K562 treated with DMSO at 1 percent for 12 hours (cell line): Measurements from ENCODE around the gene SMIM34. TPM values are rescaled to one million over a fixed set of nuclear protein-coding genes. Genes with fewer than 3 reads are reported as not detected.

ENCODE experiments used
- total RNA-seq: library from RNA; unstranded; fragments of 300-600 nt; gene quantifications from 2 replicates; pipeline ENCODE4 v1.2.3, GENCODE V29; 2022; ENCODE audit not compliant: insufficient read depth

The SMIM34 gene, protein sequence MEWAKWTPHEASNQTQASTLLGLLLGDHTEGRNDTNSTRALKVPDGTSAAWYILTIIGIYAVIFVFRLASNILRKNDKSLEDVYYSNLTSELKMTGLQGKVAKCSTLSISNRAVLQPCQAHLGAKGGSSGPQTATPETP
- not detected in 2 replicates for total RNA-seq

DNA sequence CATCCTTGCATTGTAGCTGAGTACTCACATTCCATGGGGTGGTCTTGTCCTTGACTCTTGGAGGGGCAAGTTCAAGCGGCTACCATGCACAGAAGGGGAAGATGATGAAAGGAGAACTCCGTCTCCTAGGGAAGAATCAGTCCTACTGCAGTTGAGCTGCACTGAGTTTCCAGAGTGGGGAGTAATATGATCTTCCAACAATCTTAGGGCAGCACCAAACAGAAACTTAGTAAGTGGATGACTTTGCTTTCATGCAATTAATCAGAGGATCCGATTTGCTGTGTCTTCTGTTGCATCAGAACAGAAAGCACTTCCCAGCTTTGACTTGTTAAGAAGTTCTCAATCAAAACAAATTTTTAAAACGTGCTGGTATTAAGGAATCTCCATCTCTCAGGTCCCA is at the start of gene SMIM34:
SMIM34 (minus strand) TSS at position 147 of the 400 bp plus-strand sequence; CDS start at position 35, 112 bp downstream.

DNA sequence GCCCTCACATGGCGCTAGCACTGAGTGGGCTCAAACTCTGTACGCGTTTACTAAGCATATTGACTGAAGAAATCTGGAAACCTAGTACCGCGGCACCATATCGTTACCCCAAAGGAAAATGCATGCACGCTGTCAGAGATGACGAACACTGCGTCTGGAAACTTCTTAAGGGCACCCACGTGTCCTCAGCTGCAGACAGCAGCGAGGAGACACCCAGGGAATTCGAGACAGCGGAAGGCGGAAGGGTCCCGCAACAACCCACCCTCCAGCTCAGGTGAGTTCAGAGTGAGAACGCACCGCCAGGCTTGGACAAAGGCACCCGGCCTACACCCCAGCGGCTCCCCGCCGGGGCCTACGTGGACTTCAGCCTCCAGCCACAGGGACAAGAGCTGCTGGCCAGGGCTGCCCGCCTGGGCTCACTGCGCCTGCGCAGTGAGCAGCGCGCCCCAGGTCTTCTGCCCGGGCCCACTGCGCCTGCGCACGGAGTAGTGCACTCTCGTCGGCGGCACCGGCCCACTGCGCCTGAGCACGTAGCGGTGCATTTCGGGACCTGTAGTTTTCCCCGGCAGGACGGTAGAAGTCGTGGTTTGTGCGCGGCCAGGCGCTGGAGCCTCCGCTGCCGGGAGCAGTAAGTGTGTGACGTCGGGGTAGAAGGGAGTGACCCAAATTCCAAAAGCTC is 48.7 kb downstream of the SMIM34 start, which contains the start of gene SMIM11:
SMIM11 (plus strand) TSS at position 568 of the 679 bp plus-strand sequence. CDS start 3,998 bp downstream, outside the sequence.

Other genes with a start within 250 kb of the SMIM34 start
- not detected in 2 replicates for gene KCNE2, start 59.9 kb downstream of the SMIM34 start, total RNA-seq
- gene SMIM11, start 48.4 kb downstream of the SMIM34 start, total RNA-seq: 1.2 TPM in 1 of 2 replicates, not detected in the other
- gene KCNE1, start 88.3 kb upstream of the SMIM34 start, total RNA-seq: 0.19 TPM in 1 of 2 replicates, not detected in the other
- gene RCAN1, start 191.2 kb upstream of the SMIM34 start, total RNA-seq: 10.8 and 20.7 TPM in 2 replicates
- gene CLIC6, start 245.0 kb upstream of the SMIM34 start, total RNA-seq: not detected in 2 replicates